PC-3 (cell line): ENCODE data around the gene SPNS3.

Experiments
- EZH2phosphoT487 ChIP-seq: fragments of 300-600 bp; sonication (generic); IDR thresholded peaks from 2 replicates; pipeline ENCODE4 v1.6.1; 2018; ENCODE audit warnings: mild to moderate bottlenecking, antibody characterized with exemption, low read length, borderline replicate concordance
- TF ChIP-seq, protein P1 (sequence below): fragments of 300-600 bp; sonication (generic); conservative IDR thresholded peaks from 2 replicates; pipeline ENCODE4 v1.5.1; 2017; ENCODE audit warnings: antibody characterized with exemption, low read depth, mild to moderate bottlenecking, low read length

GRCh38 chr17:4488989-4489595, 55.4 kb downstream of the SPNS3 start:
- TF ChIP-seq, protein P1, sequence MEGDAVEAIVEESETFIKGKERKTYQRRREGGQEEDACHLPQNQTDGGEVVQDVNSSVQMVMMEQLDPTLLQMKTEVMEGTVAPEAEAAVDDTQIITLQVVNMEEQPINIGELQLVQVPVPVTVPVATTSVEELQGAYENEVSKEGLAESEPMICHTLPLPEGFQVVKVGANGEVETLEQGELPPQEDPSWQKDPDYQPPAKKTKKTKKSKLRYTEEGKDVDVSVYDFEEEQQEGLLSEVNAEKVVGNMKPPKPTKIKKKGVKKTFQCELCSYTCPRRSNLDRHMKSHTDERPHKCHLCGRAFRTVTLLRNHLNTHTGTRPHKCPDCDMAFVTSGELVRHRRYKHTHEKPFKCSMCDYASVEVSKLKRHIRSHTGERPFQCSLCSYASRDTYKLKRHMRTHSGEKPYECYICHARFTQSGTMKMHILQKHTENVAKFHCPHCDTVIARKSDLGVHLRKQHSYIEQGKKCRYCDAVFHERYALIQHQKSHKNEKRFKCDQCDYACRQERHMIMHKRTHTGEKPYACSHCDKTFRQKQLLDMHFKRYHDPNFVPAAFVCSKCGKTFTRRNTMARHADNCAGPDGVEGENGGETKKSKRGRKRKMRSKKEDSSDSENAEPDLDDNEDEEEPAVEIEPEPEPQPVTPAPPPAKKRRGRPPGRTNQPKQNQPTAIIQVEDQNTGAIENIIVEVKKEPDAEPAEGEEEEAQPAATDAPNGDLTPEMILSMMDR, result no peak
- TF ChIP-seq EZH2phosphoT487, result no peak
